HEK293 (cell line): ENCODE data around the gene DUSP18.
A peak's percentile ranks its signal among the peaks of the same experiment; 100 is the strongest.

Source experiments
- ATF2 ChIP-seq: fragments of 450-650 bp; formaldehyde crosslinking; IDR thresholded peaks from 2 replicates; pipeline ENCODE4 v1.5.1; 2016; ENCODE audit warnings: missing biosample characterization, missing genetic modification characterization, low read depth
- BCL11A ChIP-seq: fragments of 450-650 bp; formaldehyde crosslinking; IDR thresholded peaks from 2 replicates; pipeline ENCODE4 v1.5.1; 2016; ENCODE audit warnings: low read depth, missing biosample characterization, missing genetic modification characterization
- BCL11B ChIP-seq: fragments of 450-650 bp; formaldehyde crosslinking; IDR thresholded peaks from 2 replicates; pipeline ENCODE4 v1.5.1; 2016; ENCODE audit warnings: low read depth, missing biosample characterization, missing genetic modification characterization
- EGR2 ChIP-seq: fragments of 450-650 bp; formaldehyde crosslinking; IDR thresholded peaks from 2 replicates; pipeline ENCODE4 v1.5.1; 2016; ENCODE audit warnings: low read depth, missing biosample characterization, missing genetic modification characterization
- ELK4 ChIP-seq: IDR thresholded peaks from 2 replicates; pipeline ENCODE4 v1.6.1; 2011; ENCODE audit warnings: mild to moderate bottlenecking, low read depth, low read length, borderline replicate concordance
- IKZF3 ChIP-seq: fragments of 450-650 bp; IDR thresholded peaks from 2 replicates; pipeline ENCODE4 v1.5.0; 2018; ENCODE audit warnings: missing biosample characterization, mild to moderate bottlenecking, missing genetic modification characterization, moderate library complexity
- KLF17 ChIP-seq: fragments of 450-650 bp; formaldehyde crosslinking; IDR thresholded peaks from 2 replicates; pipeline ENCODE4 v1.5.1; 2016; ENCODE audit warnings: missing biosample characterization, missing genetic modification characterization
- KLF7 ChIP-seq: fragments of 450-650 bp; formaldehyde crosslinking; IDR thresholded peaks from 2 replicates; pipeline ENCODE4 v1.5.1; 2016; ENCODE audit warnings: missing biosample characterization, missing genetic modification characterization, borderline replicate concordance
- MZF1 ChIP-seq: fragments of 450-650 bp; formaldehyde crosslinking; IDR thresholded peaks from 2 replicates; pipeline ENCODE4 v1.5.1; 2017; ENCODE audit warnings: missing biosample characterization, missing genetic modification characterization, borderline replicate concordance
- TRIM28 ChIP-seq: IDR thresholded peaks from 2 replicates; pipeline ENCODE4 v1.6.1; 2011; ENCODE audit warnings: low read length, control low read depth, borderline replicate concordance
- ZBTB48 ChIP-seq: fragments of 450-650 bp; formaldehyde crosslinking; IDR thresholded peaks from 2 replicates; pipeline ENCODE4 v1.5.1; 2016; ENCODE audit warnings: missing biosample characterization, missing genetic modification characterization
- ZBTB8A ChIP-seq: fragments of 450-650 bp; formaldehyde crosslinking; IDR thresholded peaks from 2 replicates; pipeline ENCODE4 v1.5.1; 2016; ENCODE audit warnings: missing biosample characterization, missing genetic modification characterization
- ZNF132 ChIP-seq: fragments of 450-650 bp; formaldehyde crosslinking; IDR thresholded peaks from 2 replicates; pipeline ENCODE4 v1.5.1; 2017; ENCODE audit warnings: missing biosample characterization, missing genetic modification characterization, borderline replicate concordance
- ZNF157 ChIP-seq: fragments of 450-650 bp; formaldehyde crosslinking; IDR thresholded peaks from 2 replicates; pipeline ENCODE4 v1.5.1; 2016; ENCODE audit warnings: missing biosample characterization, missing genetic modification characterization
- ZNF19 ChIP-seq: fragments of 450-650 bp; formaldehyde crosslinking; IDR thresholded peaks from 2 replicates; pipeline ENCODE4; 2016; ENCODE audit warnings: missing biosample characterization, missing genetic modification characterization, low read depth
- ZNF221 ChIP-seq: fragments of 450-650 bp; formaldehyde crosslinking; IDR thresholded peaks from 2 replicates; pipeline ENCODE4 v1.5.1; 2017; ENCODE audit warnings: missing biosample characterization, missing genetic modification characterization, borderline replicate concordance
- ZNF26 ChIP-seq: fragments of 450-650 bp; formaldehyde crosslinking; IDR thresholded peaks from 2 replicates; pipeline ENCODE4 v1.5.1; 2016; ENCODE audit warnings: missing biosample characterization, missing genetic modification characterization
- ZNF266 ChIP-seq: fragments of 450-650 bp; formaldehyde crosslinking; IDR thresholded peaks from 2 replicates; pipeline ENCODE4 v1.5.1; 2016; ENCODE audit warnings: missing biosample characterization, missing genetic modification characterization, low read depth
- ZNF274 ChIP-seq, 2 experiments: fragments of 200-500 bp in 1 of 2; fragments of 450-650 bp in 1 of 2; sonication (Bioruptor generic) in 1 of 2; formaldehyde crosslinking in 1 of 2; IDR thresholded peaks; 2 replicates each; pipeline versions ENCODE4 v1.5.1 to v1.6.1; 2014 to 2016; ENCODE audit warnings: borderline replicate concordance in 1 of 2, inconsistent platforms in 1 of 2, low read length in 1 of 2, missing biosample characterization in 1 of 2, missing genetic modification characterization in 1 of 2
- ZNF280C ChIP-seq: fragments of 450-650 bp; formaldehyde crosslinking; IDR thresholded peaks from 2 replicates; pipeline ENCODE4 v1.5.1; 2016; ENCODE audit warnings: missing biosample characterization, missing genetic modification characterization
- ZNF302 ChIP-seq: fragments of 450-650 bp; formaldehyde crosslinking; IDR thresholded peaks from 2 replicates; pipeline ENCODE4 v1.5.1; 2016; ENCODE audit warnings: missing biosample characterization, missing genetic modification characterization, low read depth
- ZNF426 ChIP-seq: fragments of 450-650 bp; formaldehyde crosslinking; IDR thresholded peaks from 2 replicates; pipeline ENCODE4 v1.5.1; 2017; ENCODE audit warnings: missing biosample characterization, missing genetic modification characterization, mild to moderate bottlenecking, inconsistent platforms, moderate library complexity
- ZNF530 ChIP-seq: fragments of 450-650 bp; formaldehyde crosslinking; IDR thresholded peaks from 2 replicates; pipeline ENCODE4 v1.5.1; 2016; ENCODE audit warnings: low read depth, missing biosample characterization, missing genetic modification characterization
- ZNF677 ChIP-seq: fragments of 450-650 bp; IDR thresholded peaks from 2 replicates; pipeline ENCODE4 v1.5.0; 2018; ENCODE audit warnings: missing biosample characterization, mild to moderate bottlenecking, missing genetic modification characterization, moderate library complexity
- ZNF747 ChIP-seq: fragments of 450-650 bp; formaldehyde crosslinking; IDR thresholded peaks from 2 replicates; pipeline ENCODE4 v1.5.1; 2016; ENCODE audit warnings: missing biosample characterization, missing genetic modification characterization
- ZNF76 ChIP-seq: fragments of 450-650 bp; formaldehyde crosslinking; IDR thresholded peaks from 2 replicates; pipeline ENCODE4; 2016; ENCODE audit warnings: low read depth, missing biosample characterization, missing genetic modification characterization, borderline replicate concordance
- ZNF768 ChIP-seq: fragments of 450-650 bp; formaldehyde crosslinking; IDR thresholded peaks from 2 replicates; pipeline ENCODE4 v1.5.1; 2018; ENCODE audit warnings: missing biosample characterization, mild to moderate bottlenecking, missing genetic modification characterization
- ZNF830 ChIP-seq: fragments of 450-650 bp; IDR thresholded peaks from 2 replicates; pipeline ENCODE4 v1.5.0; 2018; ENCODE audit warnings: missing biosample characterization, missing genetic modification characterization, low read depth, mild to moderate bottlenecking, moderate library complexity
- ZSCAN16 ChIP-seq: fragments of 450-650 bp; formaldehyde crosslinking; IDR thresholded peaks from 2 replicates; pipeline ENCODE4 v1.5.1; 2016; ENCODE audit warnings: missing biosample characterization, missing genetic modification characterization
- ZSCAN5A ChIP-seq: fragments of 450-650 bp; formaldehyde crosslinking; IDR thresholded peaks from 2 replicates; pipeline ENCODE4 v1.5.1; 2016; ENCODE audit warnings: missing biosample characterization, missing genetic modification characterization

DUSP18 gene

GRCh38 chr22:30694171-30694639 lies 26.5 kb upstream of the DUSP18 start (continued):
- TF ChIP-seq ZSCAN5A (tag by site-specific recombination) (no peak), MZF1 (no peak), TRIM28 (no peak), ATF2 (peak; percentile 79), ZNF76 (tag by site-specific recombination) (no peak), ZNF19 (tag by site-specific recombination) (no peak), ZNF677 (tag by site-specific recombination) (no peak), ZNF747 (tag by site-specific recombination) (no peak), BCL11B (tag by site-specific recombination) (no peak), EGR2 (tag by site-specific recombination) (peak; percentile 70), ZNF280C (tag by site-specific recombination) (no peak), ZBTB8A (tag by site-specific recombination) (peak; percentile 93), ZNF221 (tag by site-specific recombination) (no peak), ELK4 (no peak), ZBTB48 (tag by site-specific recombination) (no peak; the same call in 1 of the 2 replicates), ZNF302 (tag by site-specific recombination) (no peak), ZNF274 (IDR thresholded peaks at IDR 0.05; ENCODE audit: low read length) (no peak), ZNF274 (tag by site-specific recombination; IDR thresholded peaks at IDR 0.05; ENCODE audit: borderline replicate concordance) (no peak), IKZF3 (no peak), ZNF768 (tag by site-specific recombination) (no peak), ZNF266 (tag by site-specific recombination) (no peak), ZNF830 (tag by site-specific recombination) (no peak), ZNF132 (no peak), ZNF426 (no peak), ZNF157 (tag by site-specific recombination) (no peak), ZNF26 (tag by site-specific recombination) (no peak), ZSCAN16 (peak; percentile 52; the same call in 1 of the 2 replicates), KLF7 (0 out of 2 replicates have a peak, but pooled peaks have one; percentile 27), KLF17 (tag by site-specific recombination) (peak; percentile 32; the same call in 1 of the 2 replicates), ZNF530 (no peak), BCL11A (tag by site-specific recombination) (no peak)
